Measurements from ENCODE around the gene TMEM170A. TPM values are rescaled to one million over a fixed set of nuclear protein-coding genes. Genes with fewer than 3 reads are reported as not detected.
A peak's percentile ranks its signal among the peaks of the same experiment; 100 is the strongest.
"Not testable (repeated sequence)": the region's sequence is repeated elsewhere in the genome, so short reads cannot be mapped to it uniquely, and the experiment has no call there.

TMEM170A gene
- total RNA-seq, 1 donor: 19.0 TPM

DNA sequence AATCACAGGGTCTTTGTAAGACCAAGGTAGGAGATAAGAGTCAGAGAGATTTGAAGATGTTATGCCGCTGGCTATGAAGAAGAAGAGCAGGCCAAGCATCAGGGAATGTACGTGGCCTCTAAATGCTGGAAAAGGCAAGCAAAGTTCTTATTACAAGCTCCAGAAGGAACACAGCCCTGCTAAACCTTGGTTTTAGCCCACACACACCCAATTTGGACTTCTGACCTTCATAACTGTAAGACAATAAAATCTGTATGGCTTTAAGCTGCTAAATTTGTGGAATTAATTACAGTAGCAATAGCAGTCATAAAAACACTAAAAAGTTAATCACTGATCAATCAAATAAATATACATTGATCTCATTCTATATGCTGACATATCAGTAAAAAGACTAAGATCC, 6.0 kb downstream of the TMEM170A start:
- H3K4me3 ChIP-seq (ENCODE audit: low read depth, low read length): no peak overlapping the region
- no peak for TF ChIP-seq CTCF (IDR thresholded peaks at IDR 0.05; ENCODE audit: insufficient read depth, low read depth, low read length)
- no peak for DNase-seq (ENCODE audit: low read depth)

- H3K4me3 ChIP-seq (ENCODE audit: low read depth, low read length): no peak overlapping the region
- TF ChIP-seq CTCF (IDR thresholded peaks at IDR 0.05; ENCODE audit: insufficient read depth, low read depth, low read length): no peak
- DNase-seq (ENCODE audit: low read depth): no peak
These were observed 6.5 kb downstream of the TMEM170A start for GRCh38 chr16:75458029-75458428.

DNA sequence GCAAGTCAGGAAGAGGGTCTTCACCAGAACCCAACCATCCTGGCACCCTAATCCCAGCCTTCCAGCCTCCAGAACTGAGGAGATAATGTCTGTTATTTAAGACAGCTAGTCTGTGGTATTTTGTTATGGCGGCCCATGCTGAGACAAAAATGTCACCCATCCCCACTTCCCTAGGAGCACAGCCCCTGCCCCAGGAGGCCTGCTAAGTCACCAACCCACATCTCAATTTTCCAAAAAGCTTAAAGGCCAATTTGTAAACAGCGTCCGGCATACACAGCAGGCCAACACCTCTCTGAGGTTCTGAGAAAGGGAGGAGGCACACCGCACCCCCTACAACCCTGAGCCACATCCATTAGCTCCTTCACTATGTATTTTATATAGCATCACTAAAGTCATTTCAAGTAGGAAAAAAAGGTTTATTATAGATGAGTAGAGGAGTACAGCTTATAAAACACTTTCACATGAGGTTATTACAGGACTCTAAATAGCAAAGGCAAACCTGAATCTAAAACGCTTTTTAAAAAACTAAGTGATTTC, 6.9 kb downstream of the TMEM170A start:
- H3K4me3 ChIP-seq (ENCODE audit: low read depth, low read length): no peak overlapping the region
- no peak for DNase-seq (ENCODE audit: low read depth)
- no peak for TF ChIP-seq CTCF (IDR thresholded peaks at IDR 0.05; ENCODE audit: insufficient read depth, low read depth, low read length)

DNA sequence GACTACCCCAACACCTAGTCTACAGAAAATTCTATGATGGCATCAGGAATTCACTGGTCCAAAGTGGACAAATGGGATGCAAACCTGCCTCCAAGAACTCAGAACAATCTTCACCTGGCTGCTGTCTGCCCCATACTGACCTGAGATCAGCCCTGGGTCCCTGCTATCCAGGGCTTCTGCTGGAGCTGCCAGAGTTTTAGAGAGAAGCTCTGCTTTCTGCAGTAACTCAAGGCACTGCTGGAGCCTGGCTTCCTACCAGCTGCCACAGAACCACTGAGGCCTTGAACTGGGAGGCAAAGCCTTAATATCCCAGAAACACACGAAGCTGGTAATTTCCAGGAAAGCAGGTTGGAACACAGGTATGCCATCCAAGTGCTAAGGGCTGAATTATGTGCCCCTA, 7.5 kb downstream of the TMEM170A start:
- no peak for TF ChIP-seq CTCF (IDR thresholded peaks at IDR 0.05; ENCODE audit: insufficient read depth, low read depth, low read length)
- DNase-seq (ENCODE audit: low read depth): no peak
- no peak overlapping the region for H3K4me3 ChIP-seq (ENCODE audit: low read depth, low read length)

GRCh38 chr16:75456486-75456885, 8.0 kb downstream of the TMEM170A start:
- DNase-seq (ENCODE audit: low read depth); H3K4me3 ChIP-seq (ENCODE audit: low read depth, low read length): not testable (repeated sequence)

DNA sequence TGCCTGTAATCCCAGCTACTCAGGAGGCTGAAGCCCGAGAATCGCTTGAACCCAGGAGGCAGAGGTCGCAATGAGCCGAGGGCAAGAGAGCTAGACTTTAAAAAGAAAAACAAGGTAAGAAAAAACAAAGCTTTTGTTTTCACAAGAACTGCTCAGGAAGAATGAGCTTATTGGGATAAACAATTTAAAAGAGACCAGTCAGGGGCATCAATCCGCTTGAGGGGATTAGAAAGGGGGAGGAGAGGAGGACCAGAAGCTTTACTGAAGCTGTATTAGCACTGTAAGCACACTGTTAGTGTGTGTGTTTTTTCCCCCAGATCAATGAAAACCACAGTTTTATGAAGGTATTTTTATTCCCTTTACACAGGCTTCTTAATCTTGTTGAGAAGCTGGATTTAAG, 8.8 kb downstream of the TMEM170A start:
- H3K4me3 ChIP-seq (ENCODE audit: low read depth, low read length): no peak overlapping the region
- no peak for DNase-seq (ENCODE audit: low read depth)
- TF ChIP-seq CTCF (IDR thresholded peaks at IDR 0.05; ENCODE audit: insufficient read depth, low read depth, low read length): no peak

DNA sequence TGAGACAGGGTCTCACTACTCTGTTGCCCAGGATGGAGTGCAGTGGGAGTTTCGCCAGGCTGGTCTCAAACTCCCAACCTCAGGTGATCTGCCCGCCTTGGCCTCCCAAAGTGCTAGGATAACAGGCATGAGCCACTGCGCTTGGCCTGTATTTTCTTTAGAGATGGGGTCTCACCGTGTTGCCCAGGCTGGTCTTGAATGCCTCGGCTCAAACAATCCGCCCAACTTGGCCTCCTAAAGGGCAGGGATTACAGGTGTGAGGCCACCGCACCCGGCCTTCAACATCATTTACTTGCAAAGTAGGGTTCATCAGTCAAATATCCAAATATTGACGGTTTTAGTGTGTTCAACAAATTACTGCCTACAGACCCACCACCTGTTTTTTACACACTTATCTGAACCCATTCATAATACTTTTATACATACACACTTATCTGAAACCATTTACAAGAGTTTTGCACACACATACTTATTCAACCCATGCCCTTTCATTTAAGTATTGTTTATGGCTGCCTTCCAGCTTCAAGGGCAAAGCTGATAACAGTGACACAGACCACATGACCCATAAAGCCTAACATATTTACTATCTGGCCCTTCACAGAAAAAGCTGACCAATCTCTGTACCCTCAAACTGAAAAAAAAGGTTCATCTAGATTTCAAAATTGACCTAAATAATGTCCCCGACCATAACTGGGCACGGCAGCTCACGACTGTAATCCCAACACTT, 11.9 kb downstream of the TMEM170A start:
- DNase-seq (ENCODE audit: low read depth): peak; percentile 44
- TF ChIP-seq CTCF (IDR thresholded peaks at IDR 0.05; ENCODE audit: insufficient read depth, low read depth, low read length): no peak
- no peak overlapping the region for H3K4me3 ChIP-seq (ENCODE audit: low read depth, low read length)

Data from fibroblast of villous mesenchyme (primary cell).